GM19023 (cell line): ENCODE data around the gene ZNF341.

Experiments used
- ATAC-seq: cut with Tn5 transposase; IDR thresholded peaks from one replicate; pipeline ENCODE4 v1.9.1; 2021; ENCODE audit warnings: mild to moderate bottlenecking, moderate library complexity; ENCODE audit not compliant: unreplicated experiment

Gene ZNF341

GRCh38 chr20:33821270-33821836 is 89.6 kb downstream of the ZNF341 start:
- no peak for ATAC-seq

DNA sequence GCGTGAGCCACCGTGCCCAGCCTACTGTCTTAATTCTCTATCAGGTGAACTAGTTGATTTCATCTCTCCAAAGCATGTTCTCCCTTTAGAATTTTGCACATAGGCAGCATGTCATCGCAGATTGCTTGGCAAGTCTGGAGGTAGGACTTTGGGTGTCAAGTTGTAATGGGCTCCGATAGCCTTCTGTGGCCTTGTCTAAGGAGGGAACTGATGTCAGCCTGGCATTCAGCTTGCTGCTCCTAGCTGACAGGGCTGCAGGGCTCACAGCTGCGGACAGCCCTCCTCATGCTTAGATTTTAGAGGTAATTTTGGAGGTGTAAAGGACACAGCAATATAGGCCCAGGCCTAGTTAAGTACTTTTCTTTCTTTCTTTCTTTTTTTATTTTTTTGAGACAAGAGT is 90.6 kb downstream of the ZNF341 start:
- ATAC-seq, result no peak

DNA sequence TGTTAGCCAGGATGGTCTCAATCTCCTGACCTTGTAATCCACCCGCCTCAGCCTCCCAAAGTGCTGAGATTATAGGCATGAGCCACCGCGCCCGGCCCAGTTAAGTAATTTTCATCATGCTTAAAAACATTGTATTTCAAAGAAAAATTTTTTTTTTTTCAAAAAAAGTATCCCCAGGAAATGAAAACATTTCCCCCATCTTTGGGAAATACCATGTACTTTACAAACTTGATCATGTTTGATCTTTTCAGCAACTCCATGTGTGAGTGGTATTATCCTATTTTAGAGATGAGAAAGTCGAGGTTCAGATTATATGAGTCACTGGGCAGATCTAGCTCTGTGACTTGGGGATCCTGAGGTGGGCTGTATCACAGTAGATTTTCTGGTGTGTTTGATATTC is 91.2 kb downstream of the ZNF341 start:
- no peak for ATAC-seq

GRCh38 chr20:33824852-33825251 is 93.1 kb downstream of the ZNF341 start:
- no peak for ATAC-seq

DNA sequence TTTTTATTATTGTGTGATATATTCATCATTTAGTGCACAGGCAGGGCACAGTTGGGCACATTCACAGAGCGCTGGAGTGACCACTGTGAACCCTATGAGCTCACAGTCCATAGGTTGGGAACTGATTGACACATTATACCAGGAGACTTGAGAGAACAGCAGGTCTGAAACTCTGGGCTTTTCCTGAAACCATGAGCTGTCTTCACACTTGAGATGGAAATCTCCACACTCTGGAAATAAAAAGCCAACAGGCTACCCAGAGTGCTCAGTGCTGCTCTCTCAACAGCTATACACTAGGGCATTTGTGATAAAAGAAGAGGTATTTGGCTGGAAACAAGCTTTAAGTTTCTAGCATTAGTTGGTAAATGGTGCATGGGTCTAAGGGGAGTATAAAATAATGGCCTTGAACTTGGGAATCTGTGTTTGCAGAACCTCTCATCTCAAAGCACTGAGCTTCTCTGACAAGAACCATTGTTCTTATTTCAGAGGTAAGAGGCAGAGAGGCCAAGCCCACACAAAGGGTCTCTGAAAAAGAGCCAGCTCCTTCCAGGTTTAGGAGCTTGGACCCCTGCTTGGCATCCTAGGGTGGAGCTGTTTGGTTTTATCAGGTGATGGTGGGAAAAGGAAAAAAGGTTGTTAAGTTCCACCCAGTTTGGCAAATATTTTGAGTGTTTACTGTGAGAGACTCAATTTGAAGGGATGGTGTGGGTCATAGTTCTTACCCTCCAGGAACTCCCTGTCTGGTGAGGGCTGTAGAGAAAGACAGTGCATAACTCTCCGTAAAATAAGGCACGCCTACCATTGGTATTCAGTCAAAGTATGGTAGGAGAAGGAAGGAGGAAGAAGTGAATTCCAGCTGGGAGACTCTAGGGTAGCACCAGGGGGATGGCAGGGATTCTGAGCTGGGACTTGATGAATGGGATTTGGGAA is 93.8 kb downstream of the ZNF341 start:
- no peak for ATAC-seq

- ATAC-seq, result no peak
These were observed 94.6 kb downstream of the ZNF341 start for GRCh38 chr20:33826270-33826897.

GRCh38 chr20:33827109-33827508 is 95.3 kb downstream of the ZNF341 start:
- ATAC-seq, result no peak

GRCh38 chr20:33827634-33828325 is 96.0 kb downstream of the ZNF341 start:
- no peak for ATAC-seq

GRCh38 chr20:33828326-33828844 is 96.6 kb downstream of the ZNF341 start:
- ATAC-seq, result no peak

- ATAC-seq, result no peak
These were observed 97.3 kb downstream of the ZNF341 start for GRCh38 chr20:33828967-33829560.

GRCh38 chr20:33829636-33830035 is 97.8 kb downstream of the ZNF341 start:
- no peak for ATAC-seq

- ATAC-seq, result no peak
These were observed 98.6 kb downstream of the ZNF341 start for GRCh38 chr20:33830371-33830770.

DNA sequence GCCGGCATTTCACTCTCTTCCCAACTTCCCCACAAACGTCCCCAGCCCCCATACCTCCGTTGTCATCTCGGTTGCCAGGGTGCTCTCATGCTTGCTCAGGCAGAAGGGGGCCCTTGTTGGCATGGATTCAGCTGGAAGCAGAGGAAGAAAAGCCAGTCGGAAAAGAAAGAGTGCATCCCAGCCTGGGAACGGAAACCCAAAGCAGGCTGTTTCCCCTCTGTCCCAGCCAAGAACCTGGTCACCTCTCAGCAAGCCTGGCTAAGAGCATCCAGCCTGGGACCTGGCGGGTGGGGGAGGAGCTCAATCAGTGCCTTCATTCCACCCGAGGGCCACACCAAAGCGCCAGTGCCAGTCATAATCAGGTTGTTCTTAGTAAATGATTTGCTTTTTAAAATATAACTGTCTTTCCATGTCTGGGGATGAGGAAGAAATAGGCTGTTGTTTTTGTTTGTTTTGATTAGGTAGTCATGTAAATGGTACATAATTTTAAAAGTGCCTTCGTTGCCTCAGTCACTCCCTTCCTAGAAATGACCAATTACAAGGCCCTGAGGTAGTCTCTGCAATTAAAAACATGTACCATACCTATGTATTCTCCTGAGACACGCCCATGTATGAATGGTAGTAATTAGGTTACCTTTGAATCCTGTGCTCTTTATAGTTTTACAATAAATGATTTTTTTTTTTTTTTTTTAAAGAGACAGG is 100.5 kb downstream of the ZNF341 start:
- ATAC-seq, result no peak

- no peak for ATAC-seq
These were observed 101.5 kb downstream of the ZNF341 start for GRCh38 chr20:33833333-33833732.

GRCh38 chr20:33835615-33836172 is 103.9 kb downstream of the ZNF341 start:
- ATAC-seq, result no peak

- no peak for ATAC-seq
These were observed 104.5 kb downstream of the ZNF341 start for GRCh38 chr20:33836277-33836676.

GRCh38 chr20:33837096-33837830 is 105.5 kb downstream of the ZNF341 start:
- no peak for ATAC-seq

DNA sequence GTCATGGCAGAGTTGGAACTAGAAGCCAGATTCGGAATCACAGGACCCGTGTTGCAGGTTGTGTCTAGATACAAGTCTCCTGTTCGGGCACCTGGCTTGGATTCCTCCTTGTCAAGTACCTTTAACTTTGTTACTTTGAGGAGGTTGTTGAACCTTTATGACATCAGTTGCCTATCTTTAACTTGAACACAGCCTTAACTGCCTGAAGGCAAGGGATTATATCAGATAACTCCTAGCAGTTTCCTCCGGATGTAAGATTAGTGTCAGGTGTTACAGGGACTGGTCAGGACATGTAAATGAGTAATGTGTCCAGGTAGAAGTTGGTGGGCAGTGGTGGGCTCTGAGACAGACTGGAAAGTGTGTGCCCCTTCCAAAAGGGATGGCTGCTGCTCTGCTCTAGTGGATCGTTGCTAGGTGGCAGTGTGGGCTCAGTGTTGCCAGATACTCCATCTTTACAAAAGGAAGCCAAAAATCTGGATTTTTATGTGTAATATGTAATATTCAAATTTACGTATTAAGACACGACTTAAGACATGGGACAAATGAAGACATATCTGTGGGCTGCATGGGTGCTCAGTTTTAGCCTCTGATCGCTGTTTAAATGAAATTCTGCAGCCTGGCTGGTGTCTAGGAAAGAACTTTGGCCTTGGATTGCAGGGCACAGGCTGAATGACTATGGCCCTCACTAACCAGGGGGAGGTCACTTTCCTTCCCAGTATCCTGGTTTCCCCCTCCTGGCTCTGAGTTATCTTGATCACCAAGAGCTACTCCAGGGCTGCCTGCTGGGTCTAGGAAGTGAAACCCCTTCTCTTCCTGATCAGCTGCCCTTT is 106.5 kb downstream of the ZNF341 start:
- no peak for ATAC-seq
